WTC11 (cell line): ENCODE results near the gene OR10G8. TPM values are rescaled to one million over a fixed set of nuclear protein-coding genes. Genes with fewer than 3 reads are reported as not detected.

Experiments
- ATAC-seq: fragments of 200-7000 bp; cut with Tn5 transposase; 2 replicates; pipeline ENCODE4 v1.10.0; 2021; ENCODE audit warnings: mild to moderate bottlenecking, moderate library complexity
- CTCF ChIA-PET: fragments of 300-600 bp; sonication (Branson Sonifier 250); formaldehyde crosslinking; loops from one replicate; lab custom pipeline; 2021; ENCODE audit warnings: antibody characterized with exemption; lab: Charles Lee
- POLR2A ChIA-PET: fragments of 350-600 bp; sonication (Branson Sonifier 250); formaldehyde crosslinking; loops from one replicate; lab custom pipeline; 2021; ENCODE audit warnings: antibody characterized with exemption; lab: Charles Lee
- DNase-seq: peaks from one replicate; pipeline ENCODE4 v3.0.0; 2021; ENCODE audit warnings: low spot score
- H3K27ac Mint-ChIP-seq: 2 replicates; pipeline ENCODE4 v1.8.0; 2021; ENCODE audit warnings: mixed read lengths
- H3K27me3 Mint-ChIP-seq: 2 replicates; pipeline ENCODE4 v1.8.0; 2021; ENCODE audit warnings: low read depth, mild to moderate bottlenecking, moderate library complexity, mixed read lengths
- H3K36me3 Mint-ChIP-seq: 2 replicates; pipeline ENCODE4 v1.8.0; 2021; ENCODE audit warnings: mixed read lengths
- H3K4me1 Mint-ChIP-seq: 2 replicates; pipeline ENCODE4 v1.8.0; 2022; ENCODE audit warnings: mixed read lengths
- H3K4me3 Mint-ChIP-seq: 2 replicates; pipeline ENCODE4 v1.8.0; 2021; ENCODE audit warnings: mild to moderate bottlenecking, moderate library complexity, mixed read lengths
- H3K9me3 Mint-ChIP-seq: 2 replicates; pipeline ENCODE4 v1.8.0; 2021; ENCODE audit warnings: mixed read lengths
- AFF4 ChIP-seq: sonication (generic); formaldehyde crosslinking; IDR thresholded peaks from 2 replicates; pipeline ENCODE4 v1.8.1; 2023; ENCODE audit warnings: mild to moderate bottlenecking, missing genetic modification reagents, borderline replicate concordance
- E2F1 ChIP-seq: sonication (generic); formaldehyde crosslinking; IDR thresholded peaks from 2 replicates; pipeline ENCODE4 v1.8.0; 2022; ENCODE audit warnings: mild to moderate bottlenecking, missing genetic modification reagents
- ELF4 ChIP-seq: sonication (generic); formaldehyde crosslinking; IDR thresholded peaks from 2 replicates; pipeline ENCODE4 v1.8.1; 2022; ENCODE audit warnings: low read depth, mild to moderate bottlenecking, moderate library complexity, missing genetic modification reagents
- FOXJ3 ChIP-seq: sonication (generic); formaldehyde crosslinking; IDR thresholded peaks from 2 replicates; pipeline ENCODE4 v1.9.0; 2021; ENCODE audit warnings: missing genetic modification reagents, mild to moderate bottlenecking, borderline replicate concordance
- FOXK1 ChIP-seq: sonication (generic); formaldehyde crosslinking; IDR thresholded peaks from 2 replicates; pipeline ENCODE4 v1.8.0; 2022; ENCODE audit warnings: mild to moderate bottlenecking, moderate library complexity, missing genetic modification reagents
- MAX ChIP-seq: sonication (generic); formaldehyde crosslinking; IDR thresholded peaks from 2 replicates; pipeline ENCODE4 v1.8.0; 2022; ENCODE audit warnings: mild to moderate bottlenecking, missing genetic modification reagents
- PRDM15 ChIP-seq: sonication (generic); formaldehyde crosslinking; IDR thresholded peaks from 2 replicates; pipeline ENCODE4 v1.8.0; 2022; ENCODE audit warnings: missing genetic modification reagents
- TP53 ChIP-seq: sonication (generic); formaldehyde crosslinking; IDR thresholded peaks from 2 replicates; pipeline ENCODE4 v1.8.1; 2023; ENCODE audit warnings: mild to moderate bottlenecking, missing genetic modification reagents
- USF1 ChIP-seq: sonication (generic); formaldehyde crosslinking; IDR thresholded peaks from 2 replicates; pipeline ENCODE4 v1.8.0; 2022; ENCODE audit warnings: mild to moderate bottlenecking, missing genetic modification reagents
- ZBTB43 ChIP-seq: sonication (generic); formaldehyde crosslinking; IDR thresholded peaks from 2 replicates; pipeline ENCODE4 v1.8.1; 2023; ENCODE audit warnings: mild to moderate bottlenecking, missing genetic modification reagents
- ZNF263 ChIP-seq: sonication (generic); formaldehyde crosslinking; IDR thresholded peaks from 2 replicates; pipeline ENCODE4 v1.8.1; 2022; ENCODE audit warnings: low read depth, mild to moderate bottlenecking, moderate library complexity, missing genetic modification reagents
- ZNF317 ChIP-seq: sonication (generic); formaldehyde crosslinking; IDR thresholded peaks from 2 replicates; pipeline ENCODE4 v1.8.1; 2023; ENCODE audit warnings: low read depth, mild to moderate bottlenecking, moderate library complexity, missing genetic modification reagents, borderline replicate concordance
- ZSCAN18 ChIP-seq: fragments of 250-450 bp; sonication (Bioruptor Pico); IDR thresholded peaks from 2 replicates; pipeline ENCODE4 v2.1.2; 2022; ENCODE audit warnings: mild to moderate bottlenecking, moderate library complexity
- total RNA-seq: library from RNA; stranded (reverse); gene quantifications from 3 replicates; pipeline ENCODE4 v1.2.3, GENCODE V29; 2021

OR10G8 gene
- total RNA-seq, 1 experiment from 2014 or later, result not detected

- TF ChIP-seq MAX (no peak), AFF4 (CRISPR knock-in tag) (no peak), USF1 (CRISPR knock-in tag) (no peak), ZNF263 (CRISPR knock-in tag) (no peak), FOXK1 (no peak), E2F1 (no peak), ZSCAN18 (CRISPR knock-in tag) (no peak), PRDM15 (no peak)
Observed at GRCh38 chr11:124050748-124051147, 24.1 kb downstream of the OR10G8 start (continued).

GRCh38 chr11:124052966-124053365 is 26.4 kb downstream of the OR10G8 start:
- no peaks in the 10 kb centered on the region for H3K4me1 Mint-ChIP-seq

More at GRCh38 chr11:124052966-124053365, 26.4 kb downstream of the OR10G8 start:
- Mint-ChIP-seq H3K27me3 (no peaks in the 10 kb centered on the region), H3K9me3 (peaks cover 3% of the 10 kb centered on the region; the same call in 1 of the 2 replicates), H3K27ac (no peak overlapping the region), H3K36me3 (no peaks in the 10 kb centered on the region)
- POLR2A ChIA-PET, result no interaction called here
- no peak for ATAC-seq
- TF ChIP-seq ZNF317 (CRISPR knock-in tag) (no peak), ZBTB43 (no peak), ELF4 (CRISPR knock-in tag) (no peak), FOXJ3 (CRISPR knock-in tag) (no peak), TP53 (CRISPR knock-in tag) (no peak)
- TF ChIP-seq, all 79 proteins: peak for 0
- CTCF ChIA-PET, result interaction anchor here (0.9 kb wide), 1 partner anchor 17 kb away, joined by 5 read pairs; no protein-coding TSS in a partner anchor
- no peak overlapping the region for H3K4me3 Mint-ChIP-seq
- no peak for DNase-seq
